ENCODE data around the gene SOCS6. TPM values are rescaled to one million over a fixed set of nuclear protein-coding genes. Genes with fewer than 3 reads are reported as not detected.
A peak's percentile ranks its signal among the peaks of the same experiment; 100 is the strongest.

Gene SOCS6
- polyA plus RNA-seq, 4 donors, result 10.3 to 42.6 (median 13.2) TPM

GRCh38 chr18:70332694-70333093 is 43.8 kb downstream of the SOCS6 start:
- DNase-seq, result no peak
- Histone ChIP-seq H3K27ac (ENCODE audit: low read depth in 1 of 3, low read length in 2 of 3) (no peak overlapping the region), H3K9me3 (ENCODE audit: control insufficient read depth in 2 of 2, insufficient read depth in 1 of 2, low read depth in 1 of 2, low read length in 1 of 2) (peaks cover 0 to 12% of the 10 kb centered on the region in 2 donors), H3K4me1 (ENCODE audit: control insufficient read depth in 3 of 3, insufficient read depth in 2 of 3, low read depth in 1 of 3, low read length in 2 of 3) (no peaks in the 10 kb centered on the region), H3K4me3 (ENCODE audit: low read depth in 1 of 3, low read length in 3 of 3) (no peak overlapping the region), H3K36me3 (ENCODE audit: control insufficient read depth in 3 of 3, insufficient read depth in 2 of 3, low read depth in 1 of 3, low read length in 3 of 3) (peaks cover 0 to 3% (median 1%) of the 10 kb centered on the region in 3 donors), H3K27me3 (ENCODE audit: control insufficient read depth in 3 of 3, insufficient read depth in 3 of 3, low read length in 3 of 3) (no peaks in the 10 kb centered on the region)
- no peak for FAIRE-seq
- 83 to 94% (median 86%) methylated on average over 1 of the region's 1 CpG for WGBS, 3 donors

DNA sequence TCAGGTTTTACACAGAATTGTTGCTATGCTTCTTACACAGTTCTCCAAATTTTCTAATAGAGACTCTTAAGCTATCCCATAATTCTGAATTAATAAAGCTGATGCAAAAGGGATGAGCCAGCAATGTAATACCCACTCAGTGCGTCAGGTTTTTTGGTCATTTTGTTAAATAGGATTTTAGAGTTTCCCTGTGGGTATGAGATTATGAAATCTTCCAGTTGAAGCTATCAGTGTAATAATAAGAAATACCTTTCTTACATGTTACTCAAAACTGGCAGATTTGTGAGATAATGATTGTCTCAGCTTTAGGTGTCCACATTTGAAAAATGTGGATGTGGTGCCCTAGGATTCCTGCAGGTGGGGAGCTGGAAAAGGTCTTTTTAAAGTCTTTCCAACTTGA is 44.5 kb downstream of the SOCS6 start:
- Histone ChIP-seq H3K36me3 (ENCODE audit: control insufficient read depth in 3 of 3, insufficient read depth in 2 of 3, low read depth in 1 of 3, low read length in 3 of 3) (peaks cover 0 to 3% (median 1%) of the 10 kb centered on the region in 3 donors), H3K9me3 (ENCODE audit: control insufficient read depth in 2 of 2, insufficient read depth in 1 of 2, low read depth in 1 of 2, low read length in 1 of 2) (peaks cover 0 to 12% of the 10 kb centered on the region in 2 donors), H3K4me1 (ENCODE audit: control insufficient read depth in 3 of 3, insufficient read depth in 2 of 3, low read depth in 1 of 3, low read length in 2 of 3) (no peaks in the 10 kb centered on the region), H3K27me3 (ENCODE audit: control insufficient read depth in 3 of 3, insufficient read depth in 3 of 3, low read length in 3 of 3) (no peaks in the 10 kb centered on the region), H3K27ac (ENCODE audit: low read depth in 1 of 3, low read length in 2 of 3) (no peak overlapping the region), H3K4me3 (ENCODE audit: low read depth in 1 of 3, low read length in 3 of 3) (no peak overlapping the region)
- DNase-seq (no peak), FAIRE-seq (no peak)
- 95 to 100% (median 97%) methylated on average over 1 of the region's 1 CpG for WGBS, 3 donors

GRCh38 chr18:70333757-70334156 is 44.9 kb downstream of the SOCS6 start:
- DNase-seq, result no peak
- 78 to 94% (median 93%) methylated on average over 2 of the region's 2 CpGs for WGBS, 3 donors
- Histone ChIP-seq H3K4me1 (ENCODE audit: control insufficient read depth in 3 of 3, insufficient read depth in 2 of 3, low read depth in 1 of 3, low read length in 2 of 3) (no peaks in the 10 kb centered on the region), H3K27me3 (ENCODE audit: control insufficient read depth in 3 of 3, insufficient read depth in 3 of 3, low read length in 3 of 3) (no peaks in the 10 kb centered on the region), H3K36me3 (ENCODE audit: control insufficient read depth in 3 of 3, insufficient read depth in 2 of 3, low read depth in 1 of 3, low read length in 3 of 3) (peaks cover 0 to 3% (median 3%) of the 10 kb centered on the region in 3 donors), H3K9me3 (ENCODE audit: control insufficient read depth in 2 of 2, insufficient read depth in 1 of 2, low read depth in 1 of 2, low read length in 1 of 2) (peaks cover 0 to 16% of the 10 kb centered on the region in 2 donors), H3K4me3 (ENCODE audit: low read depth in 1 of 3, low read length in 3 of 3) (no peak overlapping the region), H3K27ac (ENCODE audit: low read depth in 1 of 3, low read length in 2 of 3) (no peak overlapping the region)
- FAIRE-seq, result no peak

- H3K4me3 ChIP-seq (ENCODE audit: low read depth in 1 of 3, low read length in 3 of 3), result no peak overlapping the region
- no peaks in the 10 kb centered on the region for H3K4me1 ChIP-seq (ENCODE audit: control insufficient read depth in 3 of 3, insufficient read depth in 2 of 3, low read depth in 1 of 3, low read length in 2 of 3)
- H3K9me3 ChIP-seq (ENCODE audit: control insufficient read depth in 2 of 2, insufficient read depth in 1 of 2, low read depth in 1 of 2, low read length in 1 of 2), result peaks cover 0 to 21% of the 10 kb centered on the region in 2 donors
- no peak for DNase-seq
- peaks cover 0 to 5% (median 3%) of the 10 kb centered on the region in 3 donors for H3K36me3 ChIP-seq (ENCODE audit: control insufficient read depth in 3 of 3, insufficient read depth in 2 of 3, low read depth in 1 of 3, low read length in 3 of 3)
- FAIRE-seq, result no peak
- H3K27me3 ChIP-seq (ENCODE audit: control insufficient read depth in 3 of 3, insufficient read depth in 3 of 3, low read length in 3 of 3), result no peaks in the 10 kb centered on the region
- H3K27ac ChIP-seq (ENCODE audit: low read depth in 1 of 3, low read length in 2 of 3), result no peak overlapping the region
- WGBS, 3 donors, result 91 to 100% (median 98%) methylated on average over 1 of the region's 1 CpG
Measured at GRCh38 chr18:70334264-70334663, 45.4 kb downstream of the SOCS6 start.

DNA sequence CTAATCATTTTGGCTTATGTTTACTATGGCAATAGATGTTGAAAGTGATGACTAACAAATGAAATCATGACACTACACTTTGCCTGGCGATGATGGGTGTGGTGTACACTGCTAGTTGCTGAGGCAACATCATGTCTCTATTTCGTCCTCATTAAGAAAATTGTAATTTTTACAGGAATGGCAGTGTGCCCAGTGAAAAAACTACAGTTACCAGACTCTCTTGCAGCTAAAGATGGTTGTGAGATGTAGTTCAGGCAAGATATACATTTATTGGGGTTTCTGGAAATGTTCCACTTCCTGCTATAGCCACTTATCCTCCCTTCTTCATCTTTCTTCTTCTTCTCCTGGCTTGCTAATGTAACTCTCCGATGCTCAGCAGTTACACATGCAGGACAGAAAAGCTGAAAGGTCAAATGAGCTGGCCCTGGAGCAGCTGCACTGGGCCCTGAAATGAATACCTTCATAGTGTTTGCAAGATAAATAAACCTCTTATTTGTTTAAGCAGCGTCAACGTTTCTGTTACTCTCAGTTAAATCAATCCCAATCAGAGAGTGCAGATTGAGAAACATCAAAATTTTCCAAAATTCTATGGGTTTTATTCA is 46.0 kb downstream of the SOCS6 start:
- DNase-seq (no peak), FAIRE-seq (no peak)
- Histone ChIP-seq H3K4me3 (ENCODE audit: low read depth in 1 of 3, low read length in 3 of 3) (no peak overlapping the region), H3K27ac (ENCODE audit: low read depth in 1 of 3, low read length in 2 of 3) (no peak overlapping the region), H3K9me3 (ENCODE audit: control insufficient read depth in 2 of 2, insufficient read depth in 1 of 2, low read depth in 1 of 2, low read length in 1 of 2) (peaks cover 0 to 21% of the 10 kb centered on the region in 2 donors), H3K27me3 (ENCODE audit: control insufficient read depth in 3 of 3, insufficient read depth in 3 of 3, low read length in 3 of 3) (no peaks in the 10 kb centered on the region), H3K36me3 (ENCODE audit: control insufficient read depth in 3 of 3, insufficient read depth in 2 of 3, low read depth in 1 of 3, low read length in 3 of 3) (peaks cover 0 to 5% (median 3%) of the 10 kb centered on the region in 3 donors), H3K4me1 (ENCODE audit: control insufficient read depth in 3 of 3, insufficient read depth in 2 of 3, low read depth in 1 of 3, low read length in 2 of 3) (no peaks in the 10 kb centered on the region)
- 75 to 83% (median 82%) methylated on average over 5 of the region's 5 CpGs for WGBS, 3 donors

GRCh38 chr18:70335892-70336726 is 47.3 kb downstream of the SOCS6 start:
- H3K9me3 ChIP-seq (ENCODE audit: control insufficient read depth in 2 of 2, insufficient read depth in 1 of 2, low read depth in 1 of 2, low read length in 1 of 2), result peaks cover 0 to 21% of the 10 kb centered on the region in 2 donors
- DNase-seq (no peak), FAIRE-seq (no peak)
- H3K27me3 ChIP-seq (ENCODE audit: control insufficient read depth in 3 of 3, insufficient read depth in 3 of 3, low read length in 3 of 3), result no peaks in the 10 kb centered on the region
- no peaks in the 10 kb centered on the region for H3K4me1 ChIP-seq (ENCODE audit: control insufficient read depth in 3 of 3, insufficient read depth in 2 of 3, low read depth in 1 of 3, low read length in 2 of 3)
- peaks cover 0 to 3% (median 3%) of the 10 kb centered on the region in 3 donors for H3K36me3 ChIP-seq (ENCODE audit: control insufficient read depth in 3 of 3, insufficient read depth in 2 of 3, low read depth in 1 of 3, low read length in 3 of 3)
- WGBS, 3 donors, result 72 to 80% (median 78%) methylated on average over 5 of the region's 5 CpGs
- no peak overlapping the region for H3K4me3 ChIP-seq (ENCODE audit: low read depth in 1 of 3, low read length in 3 of 3)
- H3K27ac ChIP-seq (ENCODE audit: low read depth in 1 of 3, low read length in 2 of 3), result no peak overlapping the region

GRCh38 chr18:70337139-70337972 is 48.5 kb downstream of the SOCS6 start:
- Histone ChIP-seq H3K4me1 (ENCODE audit: control insufficient read depth in 3 of 3, insufficient read depth in 2 of 3, low read depth in 1 of 3, low read length in 2 of 3) (no peaks in the 10 kb centered on the region), H3K27me3 (ENCODE audit: control insufficient read depth in 3 of 3, insufficient read depth in 3 of 3, low read length in 3 of 3) (no peaks in the 10 kb centered on the region), H3K27ac (ENCODE audit: low read depth in 1 of 3, low read length in 2 of 3) (peak overlapping the region in 1 of 3 donors; percentile 35), H3K4me3 (ENCODE audit: low read depth in 1 of 3, low read length in 3 of 3) (no peak overlapping the region), H3K36me3 (ENCODE audit: control insufficient read depth in 3 of 3, insufficient read depth in 2 of 3, low read depth in 1 of 3, low read length in 3 of 3) (peaks cover 0 to 6% (median 2%) of the 10 kb centered on the region in 3 donors), H3K9me3 (ENCODE audit: control insufficient read depth in 2 of 2, insufficient read depth in 1 of 2, low read depth in 1 of 2, low read length in 1 of 2) (peaks cover 0 to 21% of the 10 kb centered on the region in 2 donors)
- FAIRE-seq, result no peak
- DNase-seq, result peak; percentile 46 to 80
- 77 to 92% (median 89%) methylated on average over 4 of the region's 4 CpGs for WGBS, 3 donors

GRCh38 chr18:70338890-70339289 is 50.0 kb downstream of the SOCS6 start:
- H3K4me3 ChIP-seq (ENCODE audit: low read depth in 1 of 3, low read length in 3 of 3), result no peak overlapping the region
- H3K4me1 ChIP-seq (ENCODE audit: control insufficient read depth in 3 of 3, insufficient read depth in 2 of 3, low read depth in 1 of 3, low read length in 2 of 3), result no peaks in the 10 kb centered on the region
- DNase-seq (no peak), FAIRE-seq (no peak)
- no peak overlapping the region for H3K27ac ChIP-seq (ENCODE audit: low read depth in 1 of 3, low read length in 2 of 3)
- H3K36me3 ChIP-seq (ENCODE audit: control insufficient read depth in 3 of 3, insufficient read depth in 2 of 3, low read depth in 1 of 3, low read length in 3 of 3), result peaks cover 0 to 6% (median 2%) of the 10 kb centered on the region in 3 donors
- H3K27me3 ChIP-seq (ENCODE audit: control insufficient read depth in 3 of 3, insufficient read depth in 3 of 3, low read length in 3 of 3), result no peaks in the 10 kb centered on the region
- H3K9me3 ChIP-seq (ENCODE audit: control insufficient read depth in 2 of 2, insufficient read depth in 1 of 2, low read depth in 1 of 2, low read length in 1 of 2), result peaks cover 0 to 19% of the 10 kb centered on the region in 2 donors

All from small intestine (tissue), 7 donors.